Mesenchymal stem cell (in vitro differentiated cells and primary cell): ENCODE data around the gene SLC1A7.

Experiments
- DNase-seq: peaks from one replicate; pipeline ENCODE4 v3.0.0-alpha.2; 2013
- H2AFZ ChIP-seq: one replicate; pipeline ENCODE4 v1.6.1; 2013; ENCODE audit warnings: low read depth, mild to moderate bottlenecking, control low read depth, inconsistent platforms, low read length, moderate library complexity
- H2AK5ac ChIP-seq: 2 replicates; pipeline ENCODE4 v1.6.1; 2013; ENCODE audit warnings: low read length, moderate library complexity, mild to moderate bottlenecking, inconsistent platforms; ENCODE audit not compliant: severe bottlenecking
- H2BK120ac ChIP-seq: one replicate; pipeline ENCODE4 v1.6.1; 2013; ENCODE audit warnings: low read depth, mild to moderate bottlenecking, inconsistent platforms, low read length, moderate library complexity
- H2BK12ac ChIP-seq, 2 experiments: one replicate each; pipeline ENCODE4 v1.6.1; 2013; ENCODE audit warnings: inconsistent platforms in 2 of 2, low read length in 2 of 2, mild to moderate bottlenecking in 2 of 2, moderate library complexity in 2 of 2, control low read depth in 1 of 2
- H2BK15ac ChIP-seq: one replicate; pipeline ENCODE4 v1.6.1; 2013; ENCODE audit warnings: mild to moderate bottlenecking, low read depth, inconsistent platforms; ENCODE audit not compliant: poor library complexity, severe bottlenecking
- H2BK5ac ChIP-seq: 2 replicates; pipeline ENCODE4 v1.6.1; 2013; ENCODE audit warnings: low read depth, mild to moderate bottlenecking, low read length, control low read depth, inconsistent platforms; ENCODE audit not compliant: poor library complexity, severe bottlenecking
- H3K14ac ChIP-seq, 2 experiments: one replicate each; pipeline ENCODE4 v1.6.1; 2013; ENCODE audit warnings: inconsistent platforms in 2 of 2, low read length in 2 of 2, control low read depth in 1 of 2, mild to moderate bottlenecking in 1 of 2, moderate library complexity in 1 of 2
- H3K18ac ChIP-seq, 2 experiments: one replicate each; pipeline ENCODE4 v1.6.1; 2013; ENCODE audit warnings: inconsistent platforms in 2 of 2, low read length in 2 of 2, control low read depth in 1 of 2, low read depth in 1 of 2, mild to moderate bottlenecking in 1 of 2
- H3K23ac ChIP-seq, 2 experiments: one replicate each; pipeline ENCODE4 v1.6.1; 2013; ENCODE audit warnings: inconsistent platforms in 2 of 2, low read length in 2 of 2, mild to moderate bottlenecking in 2 of 2, moderate library complexity in 2 of 2, control low read depth in 1 of 2
- H3K27ac ChIP-seq: 2 replicates; pipeline ENCODE4 v1.5.1; 2013; ENCODE audit warnings: mild to moderate bottlenecking, moderate library complexity, low read length, control low read depth, inconsistent platforms; ENCODE audit not compliant: poor library complexity, severe bottlenecking
- H3K27me3 ChIP-seq, 2 experiments: 2 replicates each; pipeline versions ENCODE4 v1.6.1 to v1.7.0; 2013; ENCODE audit warnings: low read length in 2 of 2, mild to moderate bottlenecking in 2 of 2, moderate library complexity in 2 of 2, control low read depth in 1 of 2, inconsistent platforms in 1 of 2; ENCODE audit not compliant: control insufficient read depth in 1 of 2, insufficient read depth in 1 of 2
- H3K36me3 ChIP-seq, 2 experiments: 2 replicates each; pipeline versions ENCODE4 v1.6.1 to v1.7.0; 2013; ENCODE audit warnings: low read length in 2 of 2, control low read depth in 1 of 2, inconsistent platforms in 1 of 2, low read depth in 1 of 2, mild to moderate bottlenecking in 1 of 2; ENCODE audit not compliant: insufficient read depth in 2 of 2, control insufficient read depth in 1 of 2
- H3K4ac ChIP-seq, 2 experiments: one replicate each; pipeline ENCODE4 v1.6.1; 2013; ENCODE audit warnings: inconsistent platforms in 2 of 2, low read length in 2 of 2, mild to moderate bottlenecking in 2 of 2, moderate library complexity in 2 of 2, control low read depth in 1 of 2, low read depth in 1 of 2
- H3K4me1 ChIP-seq: 2 replicates; pipeline ENCODE4 v1.6.1; 2013; ENCODE audit warnings: low read depth, low read length, control low read depth; ENCODE audit not compliant: control insufficient read depth, insufficient read depth
- H3K4me2 ChIP-seq: 2 replicates; pipeline ENCODE4 v1.6.1; 2013; ENCODE audit warnings: low read length, mild to moderate bottlenecking, inconsistent platforms; ENCODE audit not compliant: poor library complexity, severe bottlenecking
- H3K4me3 ChIP-seq, 2 experiments: 2 replicates each; pipeline versions ENCODE4 v1.5.1 to v1.7.0; 2013; ENCODE audit warnings: low read length in 2 of 2, mild to moderate bottlenecking in 2 of 2, control low read depth in 1 of 2, low read depth in 1 of 2; ENCODE audit not compliant: insufficient read depth in 1 of 2
- H3K79me1 ChIP-seq: replicated peaks from 2 replicates; pipeline ENCODE4 v1.6.1; 2013; ENCODE audit warnings: mild to moderate bottlenecking, control low read depth, low read length, inconsistent platforms; ENCODE audit not compliant: poor library complexity, severe bottlenecking
- H3K9ac ChIP-seq: 2 replicates; pipeline ENCODE4 v1.7.0; 2013; ENCODE audit warnings: mild to moderate bottlenecking, low read length, moderate library complexity
- H3K9me3 ChIP-seq: 2 replicates; pipeline ENCODE4 v1.7.0; 2013; ENCODE audit warnings: mild to moderate bottlenecking, low read length; ENCODE audit not compliant: control insufficient read depth
- H4K8ac ChIP-seq: one replicate; pipeline ENCODE4 v1.6.1; 2013; ENCODE audit warnings: inconsistent platforms, mild to moderate bottlenecking, low read length, moderate library complexity
- H4K91ac ChIP-seq: one replicate; pipeline ENCODE4 v1.6.1; 2013; ENCODE audit warnings: mild to moderate bottlenecking, low read length, inconsistent platforms
- WGBS: methylation state at CpG from one replicate; pipeline ENCODE4 v1.1.7; 2013; ENCODE audit warnings: mixed read lengths; 5-methylcytosine and 5-hydroxymethylcytosine counted together

SLC1A7 gene

GRCh38 chr1:53140451-53140850 is 2.0 kb downstream of the SLC1A7 start:
- Histone ChIP-seq H3K4ac (peak overlapping the region in 1 of 2 experiments; percentile 40), H3K18ac (peak overlapping the region in 1 of 2 experiments; percentile 37), H3K4me3 (no peak overlapping the region), H2AFZ (no peak overlapping the region), H2AK5ac (peak overlapping the region; percentile 1), H3K4me2 (no peak overlapping the region), H2BK15ac (no peak overlapping the region), H3K36me3 (no peaks in the 10 kb centered on the region), H3K23ac (no peak overlapping the region), H2BK5ac (no peak overlapping the region), H4K8ac (no peak overlapping the region), H2BK120ac (no peak overlapping the region), H3K4me1 (peaks cover 15% of the 10 kb centered on the region), H3K9ac (peak overlapping the region; percentile 20), H2BK12ac (peak overlapping the region in 1 of 2 experiments; percentile 49), H3K27ac (no peak overlapping the region), H3K27me3 (no peaks in the 10 kb centered on the region), H3K79me1 (no peaks in the 10 kb centered on the region), H3K14ac (no peak overlapping the region), H4K91ac (no peak overlapping the region), H3K9me3 (peaks cover 9% of the 10 kb centered on the region)
- no peak for DNase-seq
- WGBS: 84% methylated on average over 2 of the region's 3 CpGs

- Histone ChIP-seq H4K91ac (no peak overlapping the region), H3K18ac (no peak overlapping the region), H3K79me1 (no peaks in the 10 kb centered on the region), H4K8ac (no peak overlapping the region), H3K4me1 (peaks cover 17% of the 10 kb centered on the region), H2AK5ac (no peak overlapping the region), H3K36me3 (no peaks in the 10 kb centered on the region), H3K14ac (no peak overlapping the region), H2AFZ (no peak overlapping the region), H2BK5ac (no peak overlapping the region), H3K27me3 (no peaks in the 10 kb centered on the region), H3K27ac (no peak overlapping the region), H2BK120ac (no peak overlapping the region), H3K9ac (peak overlapping the region; percentile 20), H3K4me2 (no peak overlapping the region), H3K9me3 (peaks cover 9% of the 10 kb centered on the region), H3K4ac (no peak overlapping the region), H3K23ac (no peak overlapping the region), H3K4me3 (no peak overlapping the region), H2BK15ac (no peak overlapping the region), H2BK12ac (no peak overlapping the region)
- DNase-seq: peak; percentile 50
Measured at GRCh38 chr1:53139951-53140361, 2.5 kb downstream of the SLC1A7 start.

- Histone ChIP-seq H3K4me3 (no peak overlapping the region), H2BK5ac (no peak overlapping the region), H2AK5ac (peak overlapping the region; percentile 6), H3K27ac (no peak overlapping the region), H3K79me1 (no peaks in the 10 kb centered on the region), H4K8ac (peak overlapping the region; percentile 1), H2BK12ac (peak overlapping the region; percentile 9 to 65), H3K4ac (peak overlapping the region in 1 of 2 experiments; percentile 9), H3K4me2 (no peak overlapping the region), H3K14ac (peak overlapping the region in 1 of 2 experiments; percentile 6), H2BK15ac (peak overlapping the region; percentile 77), H2AFZ (no peak overlapping the region), H3K27me3 (no peaks in the 10 kb centered on the region), H3K4me1 (peaks cover 14% of the 10 kb centered on the region), H3K36me3 (no peaks in the 10 kb centered on the region), H4K91ac (peak overlapping the region; percentile 52), H2BK120ac (no peak overlapping the region), H3K23ac (no peak overlapping the region), H3K9ac (peak overlapping the region; percentile 20), H3K9me3 (peaks cover 9% of the 10 kb centered on the region), H3K18ac (peak overlapping the region; percentile 11 to 54)
- 89% methylated on average over 8 of the region's 8 CpGs for WGBS
- DNase-seq: no peak
Measured at GRCh38 chr1:53138991-53139884, 3.2 kb downstream of the SLC1A7 start.

GRCh38 chr1:53137729-53138128 is 4.7 kb downstream of the SLC1A7 start:
- Histone ChIP-seq H3K27me3 (no peaks in the 10 kb centered on the region), H2BK12ac (no peak overlapping the region), H2AFZ (no peak overlapping the region), H3K18ac (no peak overlapping the region), H3K14ac (no peak overlapping the region), H2BK5ac (no peak overlapping the region), H2BK120ac (no peak overlapping the region), H2BK15ac (no peak overlapping the region), H4K91ac (no peak overlapping the region), H3K27ac (no peak overlapping the region), H3K4ac (no peak overlapping the region), H3K4me1 (peaks cover 12% of the 10 kb centered on the region), H3K9me3 (peaks cover 9% of the 10 kb centered on the region), H4K8ac (no peak overlapping the region), H3K9ac (no peak overlapping the region), H3K36me3 (no peaks in the 10 kb centered on the region), H3K4me3 (no peak overlapping the region), H3K4me2 (no peak overlapping the region), H2AK5ac (no peak overlapping the region), H3K79me1 (no peaks in the 10 kb centered on the region), H3K23ac (no peak overlapping the region)
- DNase-seq: no peak
- WGBS: 100% methylated on average over 1 of the region's 1 CpG
